Measurements from ENCODE around the gene ACSF3. TPM values are rescaled to one million over a fixed set of nuclear protein-coding genes. Genes with fewer than 3 reads are reported as not detected.

Gene ACSF3
- total RNA-seq, 1 experiment from 2014 or later = 38.7 TPM

- DNase-seq (ENCODE audit: low spot score) = no peak
- in situ Hi-C loops (cut with HindIII; ENCODE audit: low sequenced_read_pairs) = no loop called here
Measured at GRCh38 chr16:89138513-89138795, 44.8 kb downstream of the ACSF3 start.

GRCh38 chr16:89138843-89139520 is 45.3 kb downstream of the ACSF3 start:
- no peak for DNase-seq (ENCODE audit: low spot score)
- in situ Hi-C loops (cut with HindIII; ENCODE audit: low sequenced_read_pairs) = no loop called here

- in situ Hi-C loops (cut with HindIII; ENCODE audit: low sequenced_read_pairs) = no loop called here
- no peak for DNase-seq (ENCODE audit: low spot score)
Measured at GRCh38 chr16:89139907-89140361, 46.3 kb downstream of the ACSF3 start.

GRCh38 chr16:89140401-89140800 is 46.7 kb downstream of the ACSF3 start:
- DNase-seq (ENCODE audit: low spot score) = no peak
- in situ Hi-C loops (cut with HindIII; ENCODE audit: low sequenced_read_pairs) = no loop called here

- in situ Hi-C loops (cut with HindIII; ENCODE audit: low sequenced_read_pairs) = no loop called here
- no peak for DNase-seq (ENCODE audit: low spot score)
Measured at GRCh38 chr16:89140981-89141883, 47.6 kb downstream of the ACSF3 start.

- no peak for DNase-seq (ENCODE audit: low spot score)
- in situ Hi-C loops (cut with HindIII; ENCODE audit: low sequenced_read_pairs) = no loop called here
Measured at GRCh38 chr16:89141884-89142267, 48.2 kb downstream of the ACSF3 start.

GRCh38 chr16:89142474-89143195 is 49.0 kb downstream of the ACSF3 start:
- no peak for DNase-seq (ENCODE audit: low spot score)
- in situ Hi-C loops (cut with HindIII; ENCODE audit: low sequenced_read_pairs) = no loop called here

GRCh38 chr16:89143201-89143741 is 49.6 kb downstream of the ACSF3 start:
- in situ Hi-C loops (cut with HindIII; ENCODE audit: low sequenced_read_pairs) = no loop called here
- no peak for DNase-seq (ENCODE audit: low spot score)

GRCh38 chr16:89143911-89144675 is 50.4 kb downstream of the ACSF3 start:
- DNase-seq (ENCODE audit: low spot score) = no peak
- in situ Hi-C loops (cut with HindIII; ENCODE audit: low sequenced_read_pairs) = no loop called here

GRCh38 chr16:89144681-89145080 is 51.0 kb downstream of the ACSF3 start:
- in situ Hi-C loops (cut with HindIII; ENCODE audit: low sequenced_read_pairs) = no loop called here
- DNase-seq (ENCODE audit: low spot score) = no peak

GRCh38 chr16:89145406-89146161 is 51.9 kb downstream of the ACSF3 start:
- in situ Hi-C loops (cut with HindIII; ENCODE audit: low sequenced_read_pairs) = no loop called here
- DNase-seq (ENCODE audit: low spot score) = no peak

- in situ Hi-C loops (cut with HindIII; ENCODE audit: low sequenced_read_pairs) = no loop called here
Measured at GRCh38 chr16:89146211-89147005, 52.8 kb downstream of the ACSF3 start.

GRCh38 chr16:89147085-89147817 is 53.6 kb downstream of the ACSF3 start:
- in situ Hi-C loops (cut with HindIII; ENCODE audit: low sequenced_read_pairs) = no loop called here

More at GRCh38 chr16:89146211-89147005, 52.8 kb downstream of the ACSF3 start:
- no peak for DNase-seq (ENCODE audit: low spot score)

GRCh38 chr16:89149386-89149785 is 55.7 kb downstream of the ACSF3 start:
- in situ Hi-C loops (cut with HindIII; ENCODE audit: low sequenced_read_pairs) = no loop called here
- no peak for DNase-seq (ENCODE audit: low spot score)

More at GRCh38 chr16:89147085-89147817, 53.6 kb downstream of the ACSF3 start:
- DNase-seq (ENCODE audit: low spot score) = no peak

GRCh38 chr16:89150090-89150835 is 56.6 kb downstream of the ACSF3 start:
- in situ Hi-C loops (cut with HindIII; ENCODE audit: low sequenced_read_pairs) = no loop called here
- DNase-seq (ENCODE audit: low spot score) = no peak

- in situ Hi-C loops (cut with HindIII; ENCODE audit: low sequenced_read_pairs) = no loop called here
- DNase-seq (ENCODE audit: low spot score) = no peak
Measured at GRCh38 chr16:89150981-89151380, 57.3 kb downstream of the ACSF3 start.
